OCI-LY7 (cell line): ENCODE measurements around the gene ANKS1B. TPM values are rescaled to one million over a fixed set of nuclear protein-coding genes. Genes with fewer than 3 reads are reported as not detected.

ENCODE experiments used
- BruUV-seq: library from RNA; stranded (reverse); fragments of 400-500 nt; replicated peaks from 2 replicates; lab custom pipeline; 2021; lab: Mats Ljungman, UMichigan
- CTCF ChIA-PET: fragments of 300-600 bp; sonication (Branson Sonifier 250); formaldehyde crosslinking; loops from one replicate; lab custom pipeline; 2022; ENCODE audit warnings: antibody characterized with exemption; ENCODE audit not compliant: unreplicated experiment; lab: Charles Lee
- POLR2A ChIA-PET: fragments of 300-600 bp; sonication (Branson Sonifier 250); formaldehyde crosslinking; loops from one replicate; lab custom pipeline; 2022; ENCODE audit warnings: antibody characterized with exemption; lab: Charles Lee
- DNase-seq: peaks from one replicate; pipeline ENCODE4 v3.0.0-alpha.2; 2015; ENCODE audit warnings: low spot score
- H2AFZ ChIP-seq: fragments of 200-600 bp; sonication (generic), shearing (Covaris generic); 2 replicates; pipeline ENCODE4 v1.6.1; 2014; ENCODE audit warnings: mild to moderate bottlenecking, antibody characterized with exemption, low read length, moderate library complexity
- H3K27ac ChIP-seq: fragments of 200-600 bp; sonication (generic); 2 replicates; pipeline ENCODE4 v1.5.1; 2014; ENCODE audit warnings: mixed run types, low read depth, mild to moderate bottlenecking, moderate library complexity, low read length, inconsistent platforms; ENCODE audit not compliant: poor library complexity, severe bottlenecking
- H3K36me3 ChIP-seq: fragments of 200-600 bp; sonication (generic); 2 replicates; pipeline ENCODE4 v1.6.1; 2014; ENCODE audit warnings: mild to moderate bottlenecking, antibody characterized with exemption, low read length, moderate library complexity, mixed read lengths; ENCODE audit not compliant: insufficient read depth
- H3K4me1 ChIP-seq: fragments of 200-600 bp; sonication (generic); 2 replicates; pipeline ENCODE4 v1.5.1; 2014; ENCODE audit warnings: mild to moderate bottlenecking, low read length; ENCODE audit not compliant: insufficient read depth, poor library complexity, severe bottlenecking
- H3K4me2 ChIP-seq: fragments of 200-600 bp; sonication (generic); 2 replicates; pipeline ENCODE4 v1.6.1; 2014; ENCODE audit warnings: mild to moderate bottlenecking, low read length
- H3K4me3 ChIP-seq: fragments of 200-600 bp; sonication (generic); 2 replicates; pipeline ENCODE4 v1.5.1; 2014; ENCODE audit warnings: mild to moderate bottlenecking, low read depth, low read length; ENCODE audit not compliant: poor library complexity, severe bottlenecking
- H3K79me2 ChIP-seq: fragments of 200-600 bp; sonication (generic); 2 replicates; pipeline ENCODE4 v1.6.1; 2016; ENCODE audit warnings: low read depth, mild to moderate bottlenecking, low read length, moderate library complexity, mixed read lengths; ENCODE audit not compliant: insufficient read depth
- H3K9me2 ChIP-seq: fragments of 200-600 bp; sonication (generic); 2 replicates; pipeline ENCODE4 v1.6.1; 2016; ENCODE audit warnings: mild to moderate bottlenecking, low read length, mixed read lengths; ENCODE audit not compliant: insufficient read depth
- H3K9me3 ChIP-seq: fragments of 200-600 bp; sonication (generic); 2 replicates; pipeline ENCODE4 v1.6.1; 2014; ENCODE audit warnings: mild to moderate bottlenecking, mixed run types, low read length, mixed read lengths
- H4K20me1 ChIP-seq: fragments of 200-600 bp; sonication (generic); 2 replicates; pipeline ENCODE4 v1.6.1; 2014; ENCODE audit warnings: mild to moderate bottlenecking, antibody characterized with exemption, low read length, moderate library complexity, mixed read lengths; ENCODE audit not compliant: insufficient read depth
- EZH2phosphoT487 ChIP-seq: fragments of 200-600 bp; sonication (generic); IDR thresholded peaks from 2 replicates; pipeline ENCODE4 v1.6.1; 2018; ENCODE audit warnings: low read depth, borderline replicate concordance, mild to moderate bottlenecking, mixed run types, antibody characterized with exemption, low read length, moderate library complexity, mixed read lengths
- intact Hi-C: fragments of 100-400 bp; cut with micrococcal nuclease; formaldehyde crosslinking; loops from one replicate; pipeline ENCODE4 v1.10.0; 2022; ENCODE audit not compliant: unreplicated experiment
- total RNA-seq, 2 experiments: library from RNA; depleted of rRNA in 1 of 2; stranded (reverse); fragments of >200 nt in 1 of 2; shearing (Covaris generic) in 1 of 2; gene quantifications; 2 replicates each; pipeline ENCODE4 v1.2.3, GENCODE V29; 2014 to 2022
- TF ChIP-seq, protein P1 (sequence below): fragments of 200-600 bp; sonication (generic); conservative IDR thresholded peaks from 2 replicates; pipeline ENCODE4 v1.5.1; 2014; ENCODE audit warnings: mild to moderate bottlenecking, antibody characterized with exemption, low read length, moderate library complexity, mixed read lengths

Gene ANKS1B
- total RNA-seq, 2 experiments from 2014 or later: 2.9 to 6.0 TPM

DNA sequence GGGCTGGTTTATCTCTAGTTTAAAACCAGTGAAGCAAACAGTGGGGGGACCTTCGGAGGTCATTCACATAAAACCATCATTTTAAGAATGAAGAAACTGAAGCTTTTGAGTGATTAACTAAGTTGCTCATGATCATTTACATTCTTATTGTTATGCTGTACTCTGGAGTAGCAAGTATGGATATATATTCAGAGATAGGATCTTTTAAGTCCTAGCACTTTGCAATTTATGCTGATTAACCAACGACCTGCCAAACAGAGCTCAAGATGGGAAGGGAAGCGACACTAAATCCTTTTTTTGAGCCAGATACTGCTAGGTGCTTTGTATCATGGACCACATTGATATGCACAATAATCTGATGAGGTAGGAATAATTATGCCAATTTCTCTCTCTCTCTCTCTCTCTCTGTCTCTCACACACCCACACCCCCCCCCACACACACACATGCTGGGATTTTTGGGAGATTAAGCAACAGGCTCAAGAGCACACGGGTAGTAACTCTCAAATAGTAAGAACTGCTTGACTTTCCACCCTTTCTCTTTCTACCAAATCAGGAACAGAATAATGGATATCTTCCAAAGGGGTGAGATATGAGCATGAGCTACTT, 1036.3 kb downstream of the ANKS1B start:
- BruUV-seq: no TSS peak
- Histone ChIP-seq H3K4me3 (no peak overlapping the region), H3K4me1 (no peaks in the 10 kb centered on the region), H3K9me3 (no peaks in the 10 kb centered on the region), H3K9me2 (no peaks in the 10 kb centered on the region), H3K27ac (no peak overlapping the region), H3K4me2 (no peak overlapping the region), H2AFZ (no peak overlapping the region), H4K20me1 (no peaks in the 10 kb centered on the region), H3K79me2 (no peaks in the 10 kb centered on the region), H3K36me3 (no peaks in the 10 kb centered on the region)
- TF ChIP-seq EZH2phosphoT487: no peak
- TF ChIP-seq, protein P1, sequence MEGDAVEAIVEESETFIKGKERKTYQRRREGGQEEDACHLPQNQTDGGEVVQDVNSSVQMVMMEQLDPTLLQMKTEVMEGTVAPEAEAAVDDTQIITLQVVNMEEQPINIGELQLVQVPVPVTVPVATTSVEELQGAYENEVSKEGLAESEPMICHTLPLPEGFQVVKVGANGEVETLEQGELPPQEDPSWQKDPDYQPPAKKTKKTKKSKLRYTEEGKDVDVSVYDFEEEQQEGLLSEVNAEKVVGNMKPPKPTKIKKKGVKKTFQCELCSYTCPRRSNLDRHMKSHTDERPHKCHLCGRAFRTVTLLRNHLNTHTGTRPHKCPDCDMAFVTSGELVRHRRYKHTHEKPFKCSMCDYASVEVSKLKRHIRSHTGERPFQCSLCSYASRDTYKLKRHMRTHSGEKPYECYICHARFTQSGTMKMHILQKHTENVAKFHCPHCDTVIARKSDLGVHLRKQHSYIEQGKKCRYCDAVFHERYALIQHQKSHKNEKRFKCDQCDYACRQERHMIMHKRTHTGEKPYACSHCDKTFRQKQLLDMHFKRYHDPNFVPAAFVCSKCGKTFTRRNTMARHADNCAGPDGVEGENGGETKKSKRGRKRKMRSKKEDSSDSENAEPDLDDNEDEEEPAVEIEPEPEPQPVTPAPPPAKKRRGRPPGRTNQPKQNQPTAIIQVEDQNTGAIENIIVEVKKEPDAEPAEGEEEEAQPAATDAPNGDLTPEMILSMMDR: no peak
- ChIA-PET CTCF (no interaction called here), POLR2A (interaction anchor here (0.6 to 1.1 kb wide), 6 partner anchors 9 to 761 kb away, joined by 3 to 7 read pairs (median 4); no protein-coding TSS in a partner anchor)
- intact Hi-C loops: no loop called here
- DNase-seq: no peak

DNA sequence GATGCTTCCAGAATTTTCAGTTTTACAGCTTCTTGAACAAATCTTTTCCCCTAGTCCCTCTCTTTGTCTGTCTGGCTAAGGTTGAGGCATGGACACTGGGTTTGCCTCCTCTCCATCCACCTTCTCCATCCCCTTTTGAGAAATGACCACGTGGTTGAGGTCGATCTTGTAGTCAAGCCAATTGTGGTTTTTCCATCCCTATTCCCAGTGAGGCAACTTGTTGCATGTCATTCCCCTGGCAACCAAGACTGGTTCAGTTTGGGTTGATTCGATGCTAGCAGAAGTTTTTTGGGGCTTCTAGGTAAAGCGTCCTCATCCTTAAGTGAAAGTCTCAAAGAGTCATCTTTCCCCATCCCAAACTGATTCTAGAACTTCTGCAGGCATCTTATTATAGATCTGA, 1038.9 kb downstream of the ANKS1B start:
- Histone ChIP-seq H3K4me3 (no peak overlapping the region), H3K36me3 (no peaks in the 10 kb centered on the region), H3K9me2 (no peaks in the 10 kb centered on the region), H3K9me3 (no peaks in the 10 kb centered on the region), H2AFZ (no peak overlapping the region), H4K20me1 (no peaks in the 10 kb centered on the region), H3K79me2 (no peaks in the 10 kb centered on the region), H3K27ac (no peak overlapping the region), H3K4me1 (no peaks in the 10 kb centered on the region), H3K4me2 (no peak overlapping the region)
- ChIA-PET POLR2A (no interaction called here), CTCF (interaction anchor here (0.5 kb wide), 1 partner anchor 98 kb away, joined by 3 read pairs; no protein-coding TSS in a partner anchor)
- intact Hi-C loops: no loop called here
- no peak for TF ChIP-seq EZH2phosphoT487
- TF ChIP-seq, protein P1: no peak
- no peak for DNase-seq
- BruUV-seq: no TSS peak

GRCh38 chr12:98939926-98940325, 1044.8 kb downstream of the ANKS1B start:
- intact Hi-C loops: no loop called here
- 0 out of 2 replicates have a peak, but pooled peaks cover 7% of the 10 kb centered on the region for H3K9me3 ChIP-seq
- H2AFZ ChIP-seq: no peak overlapping the region
- no peak overlapping the region for H3K27ac ChIP-seq
- no peaks in the 10 kb centered on the region for H3K79me2 ChIP-seq
- H3K36me3 ChIP-seq: no peaks in the 10 kb centered on the region
- BruUV-seq: no TSS peak
- H3K4me1 ChIP-seq: no peaks in the 10 kb centered on the region
- H3K9me2 ChIP-seq: no peaks in the 10 kb centered on the region
- H3K4me2 ChIP-seq: no peak overlapping the region
- POLR2A ChIA-PET: no interaction called here
- no peak for TF ChIP-seq EZH2phosphoT487
- no peak overlapping the region for H3K4me3 ChIP-seq
- no peaks in the 10 kb centered on the region for H4K20me1 ChIP-seq
- CTCF ChIA-PET: no interaction called here
- no peak for DNase-seq
